HepG2 (cell line): ENCODE results near the gene ELAVL4. TPM values are rescaled to one million over a fixed set of nuclear protein-coding genes. Genes with fewer than 3 reads are reported as not detected.
"Not testable (repeated sequence)": the region's sequence is repeated elsewhere in the genome, so short reads cannot be mapped to it uniquely, and the experiment has no call there.

Source experiments
- ATAC-seq: fragments of 200-7000 bp; cut with Tn5 transposase; 3 replicates; pipeline ENCODE4 v1.9.1; 2020; ENCODE audit warnings: mild to moderate bottlenecking, moderate library complexity
- BruUV-seq: library from RNA; stranded (reverse); fragments of 400-500 nt; replicated peaks from 2 replicates; lab custom pipeline; 2021; lab: Mats Ljungman, UMichigan
- CTCF ChIA-PET: fragments of 300-600 bp; formaldehyde crosslinking; extraction: SDS; loops from one replicate; lab custom pipeline; 2021; ENCODE audit warnings: low total read pairs, inconsistent platforms, low intra/inter-chr PET ratio; lab: Yijun Ruan, JAX
- POLR2A ChIA-PET: fragments of 350-600 bp; sonication (Branson Sonifier 250); formaldehyde crosslinking; loops from one replicate; lab custom pipeline; 2020; ENCODE audit warnings: antibody characterized with exemption, inconsistent platforms; lab: Yijun Ruan, JAX
- DNase-seq: peaks from one replicate; pipeline ENCODE4 v3.0.0-alpha.2; 2015; ENCODE audit warnings: low spot score
- FAIRE-seq: peaks from 3 replicates; lab custom pipeline; 2011; peaks lifted over from hg19 to GRCh38; lab: Jason Lieb, UNC
- H2AFZ ChIP-seq: one replicate; pipeline ENCODE4 v1.6.1; 2011; ENCODE audit warnings: low read length, inconsistent platforms
- H3K27ac ChIP-seq: fragments of 300-600 bp; 3 replicates; pipeline ENCODE4 v1.8.0; 2011; ENCODE audit warnings: mixed run types, mild to moderate bottlenecking, mixed read lengths, low read length, inconsistent platforms; ENCODE audit not compliant: insufficient read depth; ENCODE audit errors: extremely low read length
- H3K27me3 ChIP-seq, 2 experiments: fragments of 200-600 bp in 1 of 2; 2 replicates in 1 of 2; 3 replicates in 1 of 2; pipeline versions ENCODE4 v1.6.0 to v1.8.0; 2011; ENCODE audit warnings: low read length in 2 of 2, mild to moderate bottlenecking in 2 of 2, moderate library complexity in 2 of 2, inconsistent platforms in 1 of 2; ENCODE audit not compliant: insufficient read depth in 2 of 2, control insufficient read depth in 1 of 2
- H3K36me3 ChIP-seq, 2 experiments: fragments of 200-600 bp in 1 of 2; replicated peaks in 1 of 2; 2 replicates in 1 of 2; 3 replicates in 1 of 2; pipeline versions ENCODE4 v1.5.1 to v1.8.0; 2011; ENCODE audit warnings: low read length in 2 of 2, inconsistent platforms in 1 of 2; ENCODE audit not compliant: insufficient read depth in 2 of 2, control insufficient read depth in 1 of 2
- H3K4me1 ChIP-seq: 2 replicates; pipeline ENCODE4 v1.5.1; 2012; ENCODE audit warnings: low read length, inconsistent platforms; ENCODE audit not compliant: insufficient read depth
- H3K4me2 ChIP-seq: 2 replicates; pipeline ENCODE4 v1.6.0; 2011; ENCODE audit warnings: low read depth, low read length, inconsistent platforms
- H3K4me3 ChIP-seq, 3 experiments: fragments of 200-600 bp in 1 of 3; sonication (generic), shearing (Covaris generic) in 1 of 3; replicated peaks in 1 of 3; 2 replicates each; pipeline ENCODE4 v1.5.1; 2011 to 2016; ENCODE audit warnings: low read length in 3 of 3, inconsistent platforms in 2 of 3, low read depth in 2 of 3, mild to moderate bottlenecking in 2 of 3, control low read depth in 1 of 3, mixed read lengths in 1 of 3; ENCODE audit not compliant: insufficient read depth in 1 of 3
- H3K79me2 ChIP-seq: one replicate; pipeline ENCODE4 v1.6.1; 2011; ENCODE audit warnings: low read length, inconsistent platforms; ENCODE audit not compliant: insufficient read depth
- H3K9ac ChIP-seq: 2 replicates; pipeline ENCODE4 v1.6.0; 2011; ENCODE audit warnings: mild to moderate bottlenecking, low read depth, low read length, inconsistent platforms; ENCODE audit not compliant: insufficient read depth
- H3K9me3 ChIP-seq: 2 replicates; pipeline ENCODE4 v1.5.1; 2012; ENCODE audit warnings: mild to moderate bottlenecking, low read length
- H4K20me1 ChIP-seq: 2 replicates; pipeline ENCODE4 v1.6.0; 2011; ENCODE audit warnings: inconsistent platforms, mild to moderate bottlenecking, low read length, moderate library complexity; ENCODE audit not compliant: insufficient read depth
- ARHGAP35 ChIP-seq: sonication (generic); formaldehyde crosslinking; IDR thresholded peaks from 2 replicates; pipeline ENCODE4 v1.9.0; 2022; ENCODE audit warnings: mild to moderate bottlenecking, inconsistent platforms, moderate library complexity, missing genetic modification reagents, borderline replicate concordance
- CBX2 ChIP-seq, 2 experiments: fragments of 200-600 bp in 1 of 2; sonication (generic); formaldehyde crosslinking in 1 of 2; IDR thresholded peaks; 2 replicates each; pipeline versions ENCODE4 v1.7.0 to v1.8.1; 2018 to 2022; ENCODE audit warnings: low read depth in 2 of 2, low read length in 1 of 2, mild to moderate bottlenecking in 1 of 2, missing genetic modification reagents in 1 of 2
- CENPBD1 ChIP-seq: sonication (generic); formaldehyde crosslinking; IDR thresholded peaks from 2 replicates; pipeline ENCODE4 v1.8.0; 2022; ENCODE audit warnings: missing genetic modification reagents, low read depth, mild to moderate bottlenecking, borderline replicate concordance
- EP300 ChIP-seq, 3 experiments: sonication (generic) in 1 of 3; formaldehyde crosslinking in 1 of 3; IDR thresholded peaks; 2 replicates each; pipeline versions ENCODE4 v1.5.1 to v1.6.1; 2011 to 2020; ENCODE audit warnings: low read depth in 2 of 3, low read length in 2 of 3, borderline replicate concordance in 1 of 3, improper control_type of control experiment in 1 of 3, mild to moderate bottlenecking in 1 of 3, missing genetic modification reagents in 1 of 3, moderate library complexity in 1 of 3
- FOXK2 ChIP-seq: fragments of 450-650 bp; IDR thresholded peaks from 2 replicates; pipeline ENCODE4 v1.6.1; 2016
- IRF2 ChIP-seq: IDR thresholded peaks from 2 replicates; pipeline ENCODE4 v1.6.1; 2018; ENCODE audit warnings: missing genetic modification reagents, missing compliant biosample characterization
- KMT2A ChIP-seq: sonication (generic); formaldehyde crosslinking; IDR thresholded peaks from 2 replicates; pipeline ENCODE4 v1.4.0; 2020; ENCODE audit warnings: missing genetic modification reagents
- POLR2AphosphoS2 ChIP-seq: IDR thresholded peaks from 2 replicates; pipeline ENCODE4 v1.6.1; 2011; ENCODE audit warnings: low read depth, low read length, improper control_type of control experiment
- SMAD9 ChIP-seq: sonication (generic); formaldehyde crosslinking; IDR thresholded peaks from 2 replicates; pipeline ENCODE4 v1.5.1; 2020; ENCODE audit warnings: mild to moderate bottlenecking, missing genetic modification reagents
- SP140L ChIP-seq: sonication (generic); formaldehyde crosslinking; IDR thresholded peaks from 2 replicates; pipeline ENCODE4 v1.4.0; 2020; ENCODE audit warnings: missing genetic modification reagents, borderline replicate concordance
- TRIM24 ChIP-seq: sonication (generic); formaldehyde crosslinking; IDR thresholded peaks from 2 replicates; pipeline ENCODE4 v1.8.0; 2022; ENCODE audit warnings: mild to moderate bottlenecking, missing genetic modification reagents
- ZNF12 ChIP-seq: sonication (generic); formaldehyde crosslinking; IDR thresholded peaks from 2 replicates; pipeline ENCODE4 v1.5.0; 2020; ENCODE audit warnings: missing genetic modification reagents
- ZNF138 ChIP-seq: sonication (generic); formaldehyde crosslinking; IDR thresholded peaks from 2 replicates; pipeline ENCODE4 v1.5.0; 2020; ENCODE audit warnings: mild to moderate bottlenecking, low read depth, missing genetic modification reagents
- ZNF264 ChIP-seq: sonication (generic); formaldehyde crosslinking; IDR thresholded peaks from 2 replicates; pipeline ENCODE4 v1.4.0; 2020; ENCODE audit warnings: missing genetic modification reagents
- ZNF292 ChIP-seq: sonication (generic); formaldehyde crosslinking; IDR thresholded peaks from 2 replicates; pipeline ENCODE4 v1.8.1; 2022; ENCODE audit warnings: mild to moderate bottlenecking, low read depth, missing genetic modification reagents, borderline replicate concordance
- ZNF333 ChIP-seq: sonication (generic); formaldehyde crosslinking; IDR thresholded peaks from 2 replicates; pipeline ENCODE4 v1.4.0; 2020; ENCODE audit warnings: mild to moderate bottlenecking, missing genetic modification reagents, borderline replicate concordance
- ZNF557 ChIP-seq: sonication (generic); formaldehyde crosslinking; IDR thresholded peaks from 2 replicates; pipeline ENCODE4 v1.4.0; 2020; ENCODE audit warnings: missing genetic modification reagents
- WGBS: methylation state at CpG from one replicate; pipeline ENCODE4 v1.1.6; 2017; ENCODE audit warnings: low lambda C conversion rate; 5-methylcytosine and 5-hydroxymethylcytosine counted together
- in situ Hi-C: cut with HindIII; loops from 2 replicates; pipeline ENCODE4 v1.10.0; 2017; ENCODE audit warnings: low pct_unique_long_range_greater_than_20kb; ENCODE audit not compliant: extremely low pct_ligation_motif_present
- intact Hi-C: fragments of 100-400 bp; cut with micrococcal nuclease; formaldehyde crosslinking; loops from one replicate; pipeline ENCODE4 v1.10.0; 2022; ENCODE audit not compliant: unreplicated experiment
- polyA plus RNA-seq, 8 experiments: library from polyadenylated mRNA; depleted of rRNA in 3 of 8; stranded (reverse) in 7 of 8; unstranded in 1 of 8; fragments of >200 nt; fragmentation: Illumina TruSeq in 4 of 8; extraction: Trizol in 4 of 8; gene quantifications; 2 replicates each; pipeline versions ENCODE4 v1.2.1 to v1.2.3, GENCODE V29; 2011 to 2016; ENCODE audit warnings: low read depth in 4 of 8, missing spikeins in 1 of 8, mixed read lengths in 1 of 8; ENCODE audit not compliant: insufficient read depth in 1 of 8
- total RNA-seq, 5 experiments: library from RNA; depleted of rRNA; stranded (reverse); fragments of >200 nt; fragmentation: Illumina TruSeq; extraction: Trizol; gene quantifications; 2 replicates each; pipeline ENCODE4 v1.2.3, GENCODE V29; 2016; ENCODE audit warnings: low read depth in 1 of 5
- TF ChIP-seq, protein P1 (sequence below): sonication (generic); formaldehyde crosslinking; IDR thresholded peaks from 2 replicates; pipeline ENCODE4 v1.8.0; 2022; ENCODE audit warnings: low read depth, missing genetic modification reagents

Gene ELAVL4
- total and polyA plus RNA-seq, 2 of the 13 experiments (the other 11 are each of a cell fraction or from before 2014, with no cell fraction given), result not detected

GRCh38 chr1:50158421-50158820 is 49.7 kb downstream of the ELAVL4 start (continued):
- TF ChIP-seq, protein P1, sequence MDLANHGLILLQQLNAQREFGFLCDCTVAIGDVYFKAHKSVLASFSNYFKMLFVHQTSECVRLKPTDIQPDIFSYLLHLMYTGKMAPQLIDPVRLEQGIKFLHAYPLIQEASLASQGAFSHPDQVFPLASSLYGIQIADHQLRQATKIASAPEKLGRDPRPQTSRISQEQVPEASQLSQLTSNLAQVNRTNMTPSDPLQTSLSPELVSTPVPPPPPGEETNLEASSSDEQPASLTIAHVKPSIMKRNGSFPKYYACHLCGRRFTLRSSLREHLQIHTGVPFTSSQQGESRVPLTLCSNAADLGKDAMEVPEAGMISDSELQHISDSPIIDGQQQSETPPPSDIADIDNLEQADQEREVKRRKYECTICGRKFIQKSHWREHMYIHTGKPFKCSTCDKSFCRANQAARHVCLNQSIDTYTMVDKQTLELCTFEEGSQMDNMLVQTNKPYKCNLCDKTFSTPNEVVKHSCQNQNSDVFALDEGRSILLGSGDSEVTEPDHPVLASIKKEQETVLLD (CRISPR knock-in tag), result no peak
- no peak for TF ChIP-seq SP140L

- POLR2A ChIA-PET, result no interaction called here
- H3K4me3 ChIP-seq, result no peak overlapping the region
- no peaks in the 10 kb centered on the region for H3K79me2 ChIP-seq
- no TSS peak for BruUV-seq
- H3K4me2 ChIP-seq, result no peak overlapping the region
- H3K27me3 ChIP-seq, result no peaks in the 10 kb centered on the region
- ATAC-seq, result no peak
- H4K20me1 ChIP-seq, result no peaks in the 10 kb centered on the region
- TF ChIP-seq ZNF264 (CRISPR knock-in tag) (no peak), ARHGAP35 (CRISPR knock-in tag) (no peak), TRIM24 (CRISPR knock-in tag) (no peak), ZNF333 (CRISPR knock-in tag) (no peak), ZNF292 (CRISPR knock-in tag) (no peak), ZNF557 (CRISPR knock-in tag) (no peak), EP300 (IDR thresholded peaks at IDR 0.05; ENCODE audit: low read depth in 2 of 2, low read length in 2 of 2) (no peak), EP300 (CRISPR knock-in tag; IDR thresholded peaks at IDR 0.05; ENCODE audit: borderline replicate concordance) (no peak), CBX2 (IDR thresholded peaks at IDR 0.05; ENCODE audit: low read depth, low read length) (no peak), CBX2 (CRISPR knock-in tag; IDR thresholded peaks at IDR 0.05; ENCODE audit: low read depth) (no peak), IRF2 (CRISPR knock-in tag) (no peak), ZNF138 (no peak), KMT2A (CRISPR knock-in tag) (no peak), POLR2AphosphoS2 (no peak), SMAD9 (no peak), CENPBD1 (CRISPR knock-in tag) (no peak), FOXK2 (no peak), ZNF12 (no peak)
- TF ChIP-seq, all 625 proteins: peak for 0
- DNase-seq (no peak), FAIRE-seq (no peak)
- Histone ChIP-seq H3K27ac (no peak overlapping the region), H3K9ac (no peak overlapping the region), H3K9me3 (no peaks in the 10 kb centered on the region), H2AFZ (no peak overlapping the region), H3K4me1 (no peaks in the 10 kb centered on the region), H3K36me3 (no peaks in the 10 kb centered on the region)
- intact Hi-C loops (no loop called here), in situ Hi-C loops (no loop called here)
- 17% methylated on average over 2 of the region's 4 CpGs for WGBS
- CTCF ChIA-PET, result no interaction called here
Observed at GRCh38 chr1:50163680-50164079, 55.0 kb downstream of the ELAVL4 start.

- H3K9me3 ChIP-seq, H4K20me1 ChIP-seq, H3K4me1 ChIP-seq, H3K79me2 ChIP-seq, in situ Hi-C loops, CTCF ChIA-PET, H3K4me3 ChIP-seq, POLR2A ChIA-PET, BruUV-seq, H3K27ac ChIP-seq, intact Hi-C loops, ATAC-seq, H2AFZ ChIP-seq, H3K4me2 ChIP-seq, H3K36me3 ChIP-seq, FAIRE-seq, H3K9ac ChIP-seq, DNase-seq, H3K27me3 ChIP-seq: not testable (repeated sequence)
- WGBS, result 9% methylated on average over 1 of the region's 1 CpG
Observed at GRCh38 chr1:50166351-50166750, 57.6 kb downstream of the ELAVL4 start.
